Right hindlimb (tissue), 1 donor: ENCODE results near the gene NCF2.

Experiments used
- DNase-seq: peaks from one replicate; pipeline ENCODE4 v3.0.0-alpha.2; 2018

Gene NCF2

DNA sequence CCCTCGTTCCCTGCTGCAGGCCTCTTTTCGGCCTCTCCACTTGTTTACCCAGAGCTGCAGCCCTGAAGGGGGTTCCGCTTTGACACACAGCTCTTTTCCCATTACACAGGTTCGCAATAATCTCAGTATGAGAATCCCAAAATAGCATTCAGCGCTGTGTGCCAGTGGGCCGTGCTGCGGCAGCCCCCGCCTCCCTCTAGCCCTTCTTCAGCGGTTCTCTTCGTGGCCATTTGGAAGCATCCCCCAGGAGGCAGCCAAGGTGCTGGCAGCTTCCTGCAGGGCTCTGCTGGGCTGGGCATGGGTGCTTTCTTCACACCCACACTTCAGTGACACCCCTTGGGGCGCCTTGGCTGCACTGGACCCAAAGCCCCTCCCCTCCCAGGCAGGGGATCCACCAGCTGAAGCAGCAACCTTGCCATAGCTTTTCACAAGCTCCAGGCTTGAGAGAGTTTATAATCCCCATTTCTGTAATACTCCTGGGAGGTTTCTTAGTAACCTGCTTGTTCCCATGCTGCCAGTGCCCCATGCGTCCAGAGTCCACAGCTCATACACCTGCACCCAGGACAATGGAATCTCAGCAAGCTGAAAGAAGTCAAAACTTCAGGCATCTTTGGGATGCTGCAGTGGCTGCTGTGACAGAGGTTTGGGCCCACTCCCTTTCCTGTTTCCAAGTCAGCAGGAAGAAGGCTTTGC lies 8.1 kb downstream of the NCF2 start:
- DNase-seq = no peak

- DNase-seq = peak; percentile 57
Measured at GRCh38 chr1:183580281-183580682, 10.0 kb downstream of the NCF2 start.

DNA sequence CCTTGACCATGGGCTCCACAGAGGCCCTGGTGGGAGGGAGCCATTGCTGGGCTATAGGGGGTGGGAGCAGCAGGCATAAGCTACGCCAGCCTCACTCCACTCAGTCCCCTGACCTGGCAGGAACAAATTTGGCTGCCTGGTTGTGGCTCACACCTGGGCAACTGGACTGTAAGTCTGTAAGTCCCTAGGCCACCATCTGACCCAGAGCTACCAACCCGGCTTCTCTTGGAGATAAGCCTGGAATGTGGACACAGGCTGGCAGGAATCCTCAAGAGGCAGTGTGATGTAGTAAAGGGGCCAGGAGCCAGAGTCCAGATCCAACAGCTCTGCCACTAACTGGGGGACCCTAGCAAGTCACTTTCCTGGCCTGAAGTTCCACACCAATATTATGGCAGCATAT lies 11.4 kb downstream of the NCF2 start:
- DNase-seq = no peak

DNA sequence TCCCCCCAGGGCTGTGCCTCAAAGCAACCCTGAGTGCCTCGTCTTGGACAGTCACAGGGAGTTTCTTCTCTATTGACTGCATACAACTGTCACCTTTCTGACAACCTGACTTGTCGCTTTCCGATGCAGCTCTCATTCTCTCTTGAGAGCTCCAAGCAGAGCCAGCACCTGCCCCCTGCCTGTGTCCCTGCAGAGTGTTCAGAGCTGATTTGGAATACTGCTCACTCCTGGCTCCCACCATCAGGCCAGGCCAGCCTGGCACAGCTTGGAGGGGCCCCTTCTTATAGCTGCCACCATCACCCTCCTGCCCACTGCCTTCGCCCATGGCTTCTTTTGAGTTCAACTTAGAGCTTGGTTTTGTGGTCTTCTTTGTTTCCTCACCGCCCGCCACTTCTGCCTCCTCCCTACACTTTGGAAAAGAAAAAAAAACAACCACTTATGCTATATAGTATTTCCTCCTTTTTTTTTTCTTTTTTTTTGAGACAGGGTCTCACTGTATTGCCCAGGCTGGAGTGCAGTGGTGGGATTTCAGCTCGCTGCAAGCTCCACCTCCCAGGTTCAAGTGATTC lies 12.3 kb downstream of the NCF2 start:
- no peak for DNase-seq

- no peak for DNase-seq
Measured at GRCh38 chr1:183576537-183576936, 13.7 kb downstream of the NCF2 start.

DNA sequence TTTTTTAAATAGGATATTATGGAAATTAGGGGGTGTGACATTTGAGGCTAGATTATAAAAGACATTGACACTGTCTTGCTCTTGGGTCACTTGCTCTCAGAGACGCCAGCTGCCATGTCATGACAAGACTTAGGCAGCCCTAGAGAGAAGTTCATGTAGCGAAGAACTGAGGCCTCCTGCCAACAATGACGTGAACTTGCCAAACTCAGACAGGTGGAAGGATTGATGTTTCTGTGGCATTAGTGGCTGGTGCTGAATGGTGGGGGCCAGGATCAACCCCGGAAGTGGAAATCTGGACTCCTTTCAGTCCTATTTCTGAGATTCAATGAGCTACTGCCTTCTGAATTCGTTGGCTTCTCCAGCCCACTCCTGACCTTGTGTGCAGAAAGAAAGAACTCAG lies 14.7 kb downstream of the NCF2 start:
- DNase-seq = no peak

DNA sequence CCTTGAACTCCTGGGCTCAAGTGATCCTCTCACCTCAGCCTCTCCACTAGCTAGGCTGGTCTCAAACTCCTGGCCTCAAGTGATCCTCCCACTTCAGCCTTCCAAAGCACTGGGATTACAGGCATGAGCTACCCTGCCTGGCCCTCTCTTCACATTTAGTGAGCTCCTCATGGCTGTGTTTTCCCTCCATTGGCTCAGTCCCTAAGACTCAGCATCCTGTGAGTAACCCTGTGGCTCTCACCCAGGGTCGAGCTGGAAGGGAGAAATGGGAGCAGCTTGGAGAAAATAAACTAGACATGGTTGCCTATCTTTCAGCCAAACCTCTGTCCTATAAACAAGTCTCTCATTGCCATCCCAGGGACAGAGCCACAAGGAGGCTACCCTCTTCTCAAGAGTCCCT lies 17.5 kb downstream of the NCF2 start:
- no peak for DNase-seq

DNA sequence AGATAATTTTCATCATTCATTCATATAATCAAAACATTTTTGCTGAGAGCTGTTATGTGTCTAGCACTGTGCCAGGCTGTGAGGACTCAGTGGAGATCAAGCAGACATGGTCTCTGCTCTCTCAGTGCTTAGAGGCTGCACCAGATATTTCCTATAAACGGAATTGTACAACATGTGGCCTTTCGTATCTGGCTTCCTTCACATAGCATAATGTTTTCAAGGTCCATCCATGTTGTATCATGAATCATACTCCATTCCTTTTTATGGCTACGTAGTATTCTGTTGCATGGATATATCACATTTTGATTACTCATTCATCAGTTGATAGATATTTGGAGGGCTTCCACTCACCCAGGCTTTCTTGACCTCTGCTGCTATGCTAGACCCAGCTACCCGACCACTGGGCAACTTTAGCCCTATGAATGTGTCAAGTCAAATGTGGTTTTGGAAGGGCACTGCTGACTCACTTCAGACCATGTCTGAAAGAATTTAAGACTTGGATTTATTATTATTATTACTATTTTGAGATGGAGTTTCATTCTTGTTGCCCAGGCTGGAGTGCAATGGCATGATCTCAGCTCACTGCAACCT lies 18.5 kb downstream of the NCF2 start:
- no peak for DNase-seq

- no peak for DNase-seq
Measured at GRCh38 chr1:183570451-183570850, 19.8 kb downstream of the NCF2 start.

DNA sequence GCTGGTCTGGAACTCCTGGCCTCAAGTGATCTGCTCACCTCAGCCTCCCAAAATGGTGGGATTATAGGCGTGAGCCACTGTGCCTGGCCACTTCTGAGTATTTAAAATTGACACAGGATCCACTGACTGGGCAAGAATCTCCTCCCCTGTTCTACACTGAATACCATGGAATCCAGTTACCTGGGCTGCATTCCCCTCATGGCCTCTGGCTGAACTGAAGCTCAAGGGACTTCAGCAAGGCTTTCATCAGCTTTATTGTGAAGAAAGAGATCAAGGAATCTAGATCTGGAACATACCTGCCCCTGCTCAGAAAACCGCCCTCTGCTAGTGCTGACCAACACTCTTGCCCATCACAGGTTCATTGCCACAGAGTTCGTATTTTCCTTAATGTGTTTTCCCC lies 20.5 kb downstream of the NCF2 start:
- no peak for DNase-seq

- DNase-seq = no peak
Measured at GRCh38 chr1:183569141-183569540, 21.1 kb downstream of the NCF2 start.

DNA sequence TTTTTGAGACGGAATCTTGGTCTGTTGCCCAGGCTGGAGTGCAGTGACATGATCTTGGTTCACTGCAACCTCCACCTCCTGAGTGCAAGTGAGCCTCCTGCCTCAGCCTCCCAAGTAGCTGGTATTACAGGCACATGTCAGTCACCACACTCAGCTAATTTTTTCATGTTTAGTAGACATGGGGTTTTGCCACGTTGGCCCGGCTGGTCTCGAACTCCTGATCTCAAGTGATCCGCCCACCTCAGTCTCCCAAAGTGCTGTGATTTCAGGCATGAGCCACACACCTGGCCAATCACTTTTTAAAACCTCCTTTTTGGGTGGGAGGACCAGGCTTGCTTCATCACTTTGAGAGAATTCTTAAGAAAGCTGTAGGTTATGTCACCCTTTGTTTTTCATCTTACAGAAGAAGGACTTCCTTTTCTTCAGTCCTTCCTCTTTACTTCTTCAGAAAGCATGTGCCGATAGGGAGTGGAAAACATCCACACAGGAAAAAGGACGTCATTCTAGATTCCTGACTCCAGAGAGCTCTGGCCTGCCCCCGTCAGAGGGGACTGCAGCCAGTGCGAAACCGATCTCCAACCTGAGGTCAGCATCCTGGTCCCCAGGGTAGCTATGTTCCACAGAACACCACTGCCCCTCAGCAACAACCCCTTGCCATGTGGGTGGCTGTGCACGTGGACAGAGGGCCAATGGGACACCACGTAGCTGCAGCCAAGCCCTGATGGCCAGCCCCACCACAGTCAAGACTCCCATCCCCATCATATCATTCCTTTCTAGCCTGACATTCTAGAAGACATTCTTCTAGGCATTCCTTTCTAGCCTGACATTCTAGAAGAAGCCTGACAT lies 21.9 kb downstream of the NCF2 start:
- DNase-seq = no peak

DNA sequence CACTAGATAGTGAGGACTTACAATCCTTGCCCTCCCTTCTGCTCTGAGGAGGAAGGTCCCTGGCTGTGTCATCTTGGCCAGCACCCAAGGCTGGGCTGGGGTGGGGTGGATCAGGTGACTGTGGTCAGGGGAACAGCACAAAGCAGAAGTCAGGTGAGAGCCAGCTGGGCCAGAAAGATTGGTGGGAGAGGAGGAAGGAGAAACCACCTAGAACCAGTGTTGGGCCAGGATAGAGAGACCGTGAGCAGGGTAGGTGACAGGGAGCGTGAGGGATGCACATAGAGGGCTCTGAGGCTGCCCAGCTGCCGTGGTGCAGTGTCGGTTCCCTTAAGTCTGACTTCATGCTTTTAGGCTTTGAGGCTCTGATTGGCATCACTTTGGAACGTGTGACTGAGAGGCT lies 22.7 kb downstream of the NCF2 start:
- DNase-seq = no peak

GRCh38 chr1:183566026-183566425 lies 24.2 kb downstream of the NCF2 start:
- DNase-seq = no peak

DNA sequence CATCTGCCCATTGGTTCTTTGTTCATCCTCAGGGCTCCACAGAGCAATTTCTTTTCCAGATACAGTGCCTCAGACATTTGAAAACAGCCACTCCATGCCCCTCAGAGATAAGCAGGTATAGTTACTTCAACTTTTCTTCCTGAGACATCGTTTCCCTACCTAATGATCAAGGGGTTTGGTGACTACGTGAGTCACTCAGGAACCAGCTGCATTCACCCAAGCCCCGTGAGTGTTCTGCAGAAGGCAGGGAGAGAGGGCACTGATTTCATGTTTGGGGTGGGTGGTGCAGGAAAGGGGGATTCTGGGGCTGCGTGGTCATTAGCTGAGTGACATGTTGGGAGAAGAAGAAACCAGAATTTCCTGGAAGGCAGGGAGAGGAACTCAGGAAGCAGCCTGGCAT lies 25.0 kb downstream of the NCF2 start:
- no peak for DNase-seq

- no peak for DNase-seq
Measured at GRCh38 chr1:183562701-183563100, 27.6 kb downstream of the NCF2 start.

DNA sequence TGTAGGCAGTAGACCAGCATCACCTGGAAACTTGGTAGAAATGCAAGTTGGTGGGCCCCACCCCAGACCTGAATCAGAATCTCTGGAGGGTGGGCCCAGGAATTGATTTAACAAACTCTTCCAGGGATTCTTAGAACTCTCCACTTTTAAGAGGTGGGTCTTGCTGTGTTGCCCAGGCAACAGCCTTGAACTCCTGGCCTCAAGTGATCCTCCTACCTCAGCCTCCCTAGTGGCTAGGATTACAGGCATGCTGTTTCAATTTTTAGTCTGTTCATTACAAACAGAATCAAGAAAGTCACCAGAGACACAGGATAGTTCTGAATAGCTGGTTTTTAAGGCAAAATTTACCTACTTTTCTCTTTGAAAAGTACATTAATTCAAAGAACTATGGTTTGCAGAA lies 31.2 kb downstream of the NCF2 start:
- no peak for DNase-seq

- DNase-seq = no peak
Measured at GRCh38 chr1:183554577-183554976, 35.7 kb downstream of the NCF2 start.

DNA sequence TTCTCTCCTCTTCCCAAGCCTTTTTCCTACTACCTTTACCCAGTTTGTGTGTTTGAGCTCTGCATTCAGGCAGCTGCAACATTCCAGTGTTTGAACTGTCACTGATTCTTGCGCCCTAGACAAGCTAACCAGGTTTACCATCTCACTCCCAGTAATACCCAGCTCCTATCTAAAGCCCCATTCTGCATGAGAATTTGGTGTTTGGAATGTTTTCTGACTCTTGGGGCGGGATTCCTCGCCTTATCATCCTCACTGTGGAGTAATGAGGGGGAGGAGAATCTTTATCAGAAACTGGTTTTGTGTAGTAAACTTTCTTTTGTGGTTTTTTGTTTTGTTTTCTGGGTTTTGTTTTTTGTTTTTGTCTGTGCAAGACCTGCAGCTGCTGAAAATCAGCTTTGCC lies 36.5 kb downstream of the NCF2 start:
- DNase-seq = no peak

- no peak for DNase-seq
Measured at GRCh38 chr1:183553331-183553730, 36.9 kb downstream of the NCF2 start.

DNA sequence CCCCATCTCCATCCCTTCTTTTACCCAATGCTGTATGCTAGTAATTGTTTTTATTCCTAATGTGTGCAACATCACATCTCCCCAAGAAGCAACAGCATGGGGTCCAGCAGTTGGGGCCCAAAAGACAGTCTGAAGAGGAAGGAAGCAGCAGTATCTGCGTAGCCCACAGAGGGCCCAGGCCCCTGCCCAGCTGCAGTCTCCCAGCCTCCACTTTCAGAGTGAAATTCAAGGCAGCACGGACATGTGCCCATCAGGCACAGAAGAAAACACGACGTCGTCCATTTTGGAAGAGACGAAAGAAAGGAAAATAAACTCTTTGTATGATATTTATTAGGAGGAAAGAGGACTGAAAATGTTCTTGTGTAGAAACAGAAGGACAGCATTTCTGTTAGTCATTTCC lies 37.4 kb downstream of the NCF2 start:
- no peak for DNase-seq

GRCh38 chr1:183552441-183552840 lies 37.8 kb downstream of the NCF2 start:
- DNase-seq = no peak

GRCh38 chr1:183551924-183552323 lies 38.3 kb downstream of the NCF2 start:
- DNase-seq = no peak

DNA sequence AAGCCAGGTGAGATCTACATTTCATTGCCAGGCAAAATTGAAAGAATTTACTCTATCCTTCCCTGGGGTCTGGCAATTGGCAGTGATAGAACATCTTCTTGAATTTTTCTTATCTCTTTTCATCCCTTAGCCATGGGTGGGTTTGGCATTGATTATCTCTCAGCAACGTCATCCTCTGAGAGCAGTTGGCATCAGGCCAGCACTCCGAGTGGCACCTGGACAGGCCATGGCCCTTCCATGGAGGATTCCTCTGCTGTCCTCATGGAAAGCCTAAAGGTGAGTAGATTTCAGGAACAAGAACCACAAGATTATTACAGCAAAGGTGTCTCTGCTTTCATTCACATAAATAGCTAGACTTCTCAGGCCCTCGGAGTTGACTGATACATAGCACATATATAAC lies 39.3 kb downstream of the NCF2 start:
- DNase-seq = no peak
